ENCODE measurements around the gene BCAR1. TPM values are rescaled to one million over a fixed set of nuclear protein-coding genes. Genes with fewer than 3 reads are reported as not detected.

Gene BCAR1
- total RNA-seq, 3 donors from 2014 or later (not counting 1 experiment from before 2014, with no cell fraction given), result not detected

GRCh38 chr16:75248536-75249380 lies 2.7 kb downstream of the BCAR1 start:
- H3K36me3 ChIP-seq (ENCODE audit: control insufficient read depth, insufficient read depth, low read length), result no peaks in the 10 kb centered on the region
- no peak overlapping the region for H3K27ac ChIP-seq (ENCODE audit: low read length)
- H3K9me3 Mint-ChIP-seq, result no peaks in the 10 kb centered on the region
- H3K27ac Mint-ChIP-seq, result no peak overlapping the region
- H3K36me3 Mint-ChIP-seq, result no peaks in the 10 kb centered on the region
- no peak overlapping the region for H3K4me3 Mint-ChIP-seq
- WGBS (ENCODE audit: insufficient coverage), result 93% methylated on average over 17 of the region's 17 CpGs
- no peak for TF ChIP-seq CTCF (IDR thresholded peaks at IDR 0.05)
- H3K27me3 ChIP-seq (ENCODE audit: control insufficient read depth, insufficient read depth, low read length), result peaks cover 23% of the 10 kb centered on the region
- peaks cover 14% of the 10 kb centered on the region for H3K4me1 ChIP-seq (ENCODE audit: control insufficient read depth, insufficient read depth, low read length)
- DNase-seq, result no peak
- H3K27me3 Mint-ChIP-seq (ENCODE audit: low read depth in 2 of 2), result peaks cover 49 to 56% of the 10 kb centered on the region in 2 donors
- no peaks in the 10 kb centered on the region for H3K9me3 ChIP-seq (ENCODE audit: control insufficient read depth, insufficient read depth, low read length)
- H3K4me3 ChIP-seq (ENCODE audit: low read length), result no peak overlapping the region
- ATAC-seq, result no peak
- intact Hi-C loops (cut with micrococcal nuclease), result no loop called here
- H3K4me1 Mint-ChIP-seq, result peaks cover 0 to 21% of the 10 kb centered on the region in 2 donors

GRCh38 chr16:75248142-75248535 lies 3.3 kb downstream of the BCAR1 start:
- Histone ChIP-seq H3K4me3 (ENCODE audit: low read length) (no peak overlapping the region), H3K27ac (ENCODE audit: low read length) (no peak overlapping the region), H3K36me3 (ENCODE audit: control insufficient read depth, insufficient read depth, low read length) (no peaks in the 10 kb centered on the region), H3K9me3 (ENCODE audit: control insufficient read depth, insufficient read depth, low read length) (no peaks in the 10 kb centered on the region), H3K27me3 (ENCODE audit: control insufficient read depth, insufficient read depth, low read length) (peaks cover 20% of the 10 kb centered on the region), H3K4me1 (ENCODE audit: control insufficient read depth, insufficient read depth, low read length) (peaks cover 14% of the 10 kb centered on the region)
- no peaks in the 10 kb centered on the region for H3K36me3 Mint-ChIP-seq
- H3K27ac Mint-ChIP-seq, result no peak overlapping the region
- no peak for TF ChIP-seq CTCF (IDR thresholded peaks at IDR 0.05)
- 63% methylated on average over 13 of the region's 13 CpGs for WGBS (ENCODE audit: insufficient coverage)
- peaks cover 49 to 50% of the 10 kb centered on the region in 2 donors for H3K27me3 Mint-ChIP-seq (ENCODE audit: low read depth in 2 of 2)
- no peak overlapping the region for H3K4me3 Mint-ChIP-seq
- H3K4me1 Mint-ChIP-seq, result peaks cover 0 to 21% of the 10 kb centered on the region in 2 donors
- intact Hi-C loops (cut with micrococcal nuclease), result no loop called here
- no peak for DNase-seq
- no peak for ATAC-seq
- no peaks in the 10 kb centered on the region for H3K9me3 Mint-ChIP-seq

- no peak for TF ChIP-seq CTCF (IDR thresholded peaks at IDR 0.05)
- H3K9me3 Mint-ChIP-seq, result no peaks in the 10 kb centered on the region
- no peak for DNase-seq
- ATAC-seq, result no peak
- Histone ChIP-seq H3K4me3 (ENCODE audit: low read length) (no peak overlapping the region), H3K36me3 (ENCODE audit: control insufficient read depth, insufficient read depth, low read length) (no peaks in the 10 kb centered on the region), H3K27me3 (ENCODE audit: control insufficient read depth, insufficient read depth, low read length) (peaks cover 18% of the 10 kb centered on the region), H3K27ac (ENCODE audit: low read length) (no peak overlapping the region), H3K9me3 (ENCODE audit: control insufficient read depth, insufficient read depth, low read length) (no peaks in the 10 kb centered on the region), H3K4me1 (ENCODE audit: control insufficient read depth, insufficient read depth, low read length) (peaks cover 14% of the 10 kb centered on the region)
- H3K4me3 Mint-ChIP-seq, result no peak overlapping the region
- peaks cover 40 to 48% of the 10 kb centered on the region in 2 donors for H3K27me3 Mint-ChIP-seq (ENCODE audit: low read depth in 2 of 2)
- no peak overlapping the region for H3K27ac Mint-ChIP-seq
- peaks cover 0 to 21% of the 10 kb centered on the region in 2 donors for H3K4me1 Mint-ChIP-seq
- no peaks in the 10 kb centered on the region for H3K36me3 Mint-ChIP-seq
- intact Hi-C loops (cut with micrococcal nuclease), result no loop called here
- WGBS (ENCODE audit: insufficient coverage), result 87% methylated on average over 13 of the region's 13 CpGs
These were observed 4.2 kb downstream of the BCAR1 start for GRCh38 chr16:75247249-75247648.

Measured in natural killer cell (primary cell).